Left lobe of liver (tissue), 2 donors: Measurements from ENCODE around the gene MLXIPL. TPM values are rescaled to one million over a fixed set of nuclear protein-coding genes. Genes with fewer than 3 reads are reported as not detected.
A peak's percentile ranks its signal among the peaks of the same experiment; 100 is the strongest.
"Not testable (repeated sequence)": the region's sequence is repeated elsewhere in the genome, so short reads cannot be mapped to it uniquely, and the experiment has no call there.

Experiments
- ATAC-seq: fragments of 200-7000 bp; cut with Tn5 transposase; one replicate; pipeline ENCODE4 v1.9.1; 2020; ENCODE audit warnings: mild to moderate bottlenecking, moderate library complexity
- DNase-seq: peaks from one replicate; pipeline ENCODE4 v3.0.0-alpha.2; 2020; ENCODE audit warnings: low spot score
- total RNA-seq: library from RNA; stranded (reverse); gene quantifications from one replicate; pipeline ENCODE4 v1.2.1, GENCODE V29; 2021
- donor health status: DM: no; HTN: no; CAD: no; lungs with moderate emphysema.
- donor health status: DM: no; HTN: yes; CAD: no.

MLXIPL gene, protein sequence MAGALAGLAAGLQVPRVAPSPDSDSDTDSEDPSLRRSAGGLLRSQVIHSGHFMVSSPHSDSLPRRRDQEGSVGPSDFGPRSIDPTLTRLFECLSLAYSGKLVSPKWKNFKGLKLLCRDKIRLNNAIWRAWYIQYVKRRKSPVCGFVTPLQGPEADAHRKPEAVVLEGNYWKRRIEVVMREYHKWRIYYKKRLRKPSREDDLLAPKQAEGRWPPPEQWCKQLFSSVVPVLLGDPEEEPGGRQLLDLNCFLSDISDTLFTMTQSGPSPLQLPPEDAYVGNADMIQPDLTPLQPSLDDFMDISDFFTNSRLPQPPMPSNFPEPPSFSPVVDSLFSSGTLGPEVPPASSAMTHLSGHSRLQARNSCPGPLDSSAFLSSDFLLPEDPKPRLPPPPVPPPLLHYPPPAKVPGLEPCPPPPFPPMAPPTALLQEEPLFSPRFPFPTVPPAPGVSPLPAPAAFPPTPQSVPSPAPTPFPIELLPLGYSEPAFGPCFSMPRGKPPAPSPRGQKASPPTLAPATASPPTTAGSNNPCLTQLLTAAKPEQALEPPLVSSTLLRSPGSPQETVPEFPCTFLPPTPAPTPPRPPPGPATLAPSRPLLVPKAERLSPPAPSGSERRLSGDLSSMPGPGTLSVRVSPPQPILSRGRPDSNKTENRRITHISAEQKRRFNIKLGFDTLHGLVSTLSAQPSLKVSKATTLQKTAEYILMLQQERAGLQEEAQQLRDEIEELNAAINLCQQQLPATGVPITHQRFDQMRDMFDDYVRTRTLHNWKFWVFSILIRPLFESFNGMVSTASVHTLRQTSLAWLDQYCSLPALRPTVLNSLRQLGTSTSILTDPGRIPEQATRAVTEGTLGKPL
- total RNA-seq: 457 TPM

DNA sequence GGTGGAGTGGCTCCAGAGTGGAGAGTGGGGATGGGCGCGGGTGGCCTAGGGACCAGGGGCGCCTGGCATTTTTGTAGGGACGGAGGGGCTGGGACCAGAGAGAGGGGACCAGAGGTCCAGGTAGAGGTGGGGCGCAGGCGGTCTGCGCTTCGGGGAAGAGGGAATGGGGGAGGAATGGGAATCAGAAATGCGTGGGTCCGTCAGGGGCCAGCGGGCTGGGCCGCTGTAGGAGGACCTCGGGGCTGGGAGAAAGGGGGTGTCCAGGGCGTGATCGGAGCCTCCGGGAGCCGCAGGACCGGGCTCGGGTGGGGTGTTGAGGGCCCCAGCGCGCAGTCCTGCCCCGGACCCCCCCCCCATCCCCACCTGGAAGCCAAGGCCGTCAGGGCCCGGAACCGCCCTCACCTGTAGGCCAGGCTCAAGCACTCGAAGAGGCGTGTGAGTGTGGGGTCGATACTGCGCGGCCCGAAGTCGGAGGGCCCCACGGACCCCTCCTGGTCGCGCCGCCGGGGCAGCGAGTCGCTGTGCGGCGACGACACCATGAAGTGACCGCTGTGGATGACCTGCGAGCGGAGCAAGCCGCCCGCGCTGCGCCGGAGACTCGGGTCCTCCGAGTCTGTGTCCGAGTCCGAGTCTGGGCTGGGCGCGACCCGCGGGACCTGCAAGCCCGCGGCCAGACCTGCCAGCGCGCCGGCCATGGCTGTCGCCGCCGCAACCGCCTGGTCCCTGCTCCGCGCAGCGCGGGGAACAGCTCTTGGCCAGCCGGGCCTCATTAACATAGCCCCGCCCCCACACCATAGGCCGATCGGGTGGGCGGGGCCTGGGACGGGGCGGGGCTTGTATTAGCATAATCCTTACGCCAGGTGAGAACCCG lies at the start of gene MLXIPL:
TSS of gene MLXIPL (minus strand) at position 725 of the 871 bp plus-strand sequence. CDS start at position 695, 30 bp downstream.
- DNase-seq: peak; percentile 95
- ATAC-seq: peak; percentile 80

DNA sequence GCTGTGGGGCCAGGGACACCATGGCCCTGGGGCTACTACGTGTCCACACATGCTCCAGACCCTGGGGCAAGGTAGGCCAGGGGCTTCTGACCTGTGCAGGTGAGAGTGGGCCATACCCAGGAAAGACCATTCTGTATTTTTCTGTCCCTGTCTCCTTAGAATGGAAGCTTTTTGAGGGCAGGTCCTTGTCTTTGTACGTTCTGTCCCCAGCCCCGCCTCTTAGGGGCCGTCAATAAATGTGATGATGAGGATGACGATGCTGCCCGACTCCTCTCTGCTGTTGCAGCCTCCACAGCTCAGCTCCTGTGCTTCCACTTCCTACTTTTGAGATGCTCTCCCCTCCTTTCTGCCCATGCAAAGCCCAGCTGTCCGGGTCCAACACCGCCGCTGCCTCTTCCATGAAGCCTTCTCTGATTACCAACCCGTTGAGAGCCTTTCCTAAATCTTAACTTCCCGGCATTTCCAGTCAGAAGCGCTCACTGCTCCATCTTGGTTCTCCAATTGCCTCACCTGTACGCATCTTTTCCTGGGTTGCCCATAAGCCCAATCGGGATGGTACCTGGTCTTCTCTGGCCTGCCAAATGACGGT lies 47.6 kb upstream of the MLXIPL start:
- no peak for DNase-seq
- ATAC-seq: no peak

DNA sequence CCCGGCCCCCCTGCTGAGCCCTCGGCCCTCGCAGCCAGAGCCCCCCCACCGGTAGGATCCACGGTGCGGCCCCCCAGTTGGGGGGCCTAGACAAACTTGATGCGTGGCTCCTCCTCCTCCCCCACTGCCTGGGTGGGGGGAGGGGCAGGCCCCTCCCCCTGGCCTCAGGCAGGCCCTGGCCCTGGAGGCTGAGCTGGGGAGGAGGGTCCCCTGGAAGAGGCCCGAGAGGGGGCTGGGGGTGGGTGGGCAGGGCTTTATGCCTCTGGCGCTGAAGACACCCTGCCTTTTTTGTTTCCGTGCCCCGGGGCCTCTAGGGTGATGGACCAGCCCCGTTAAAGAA lies 47.0 kb upstream of the MLXIPL start:
- DNase-seq: no peak

GRCh38 chr7:73669858-73670385 lies 45.6 kb upstream of the MLXIPL start:
- ATAC-seq (no peak), DNase-seq (no peak)

More for the DNA sequence above, 47.0 kb upstream of the MLXIPL start:
- no peak for ATAC-seq

- ATAC-seq (no peak), DNase-seq (no peak)
Measured at GRCh38 chr7:73669288-73669701, 45.0 kb upstream of the MLXIPL start.

DNA sequence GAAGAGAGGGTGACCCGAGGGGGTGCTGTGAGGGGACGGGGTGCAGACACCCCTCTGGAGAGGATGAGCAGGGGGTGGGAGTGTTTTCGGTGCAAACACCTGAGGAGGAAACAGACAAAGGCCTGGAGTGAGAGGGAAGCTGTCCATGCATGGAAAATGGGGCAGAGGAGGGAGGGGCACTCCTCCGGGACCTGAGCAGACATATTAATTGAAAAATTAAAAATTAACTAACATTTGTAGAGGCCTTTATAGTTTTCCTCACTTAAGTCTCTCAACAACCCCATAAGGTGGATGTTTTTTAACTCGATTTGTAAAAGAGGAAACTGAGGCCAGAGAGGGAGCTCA lies 44.5 kb upstream of the MLXIPL start:
- DNase-seq: no peak
- ATAC-seq: no peak

- no peak for ATAC-seq
- DNase-seq: no peak
Measured at GRCh38 chr7:73668103-73668885, 44.0 kb upstream of the MLXIPL start.

- peak; percentile 92 for ATAC-seq
Measured at GRCh38 chr7:73667344-73668102, 43.2 kb upstream of the MLXIPL start, which contains the start of gene VPS37D. Gene VPS37D (plus strand): TSS chr7:73667831. CDS start chr7:73667959, 128 bp downstream.

GRCh38 chr7:73663033-73663432 lies 38.7 kb upstream of the MLXIPL start:
- no peak for ATAC-seq

More at GRCh38 chr7:73667344-73668102, 43.2 kb upstream of the MLXIPL start, which contains the start of gene VPS37D:
- peak; percentile 95 for DNase-seq

DNA sequence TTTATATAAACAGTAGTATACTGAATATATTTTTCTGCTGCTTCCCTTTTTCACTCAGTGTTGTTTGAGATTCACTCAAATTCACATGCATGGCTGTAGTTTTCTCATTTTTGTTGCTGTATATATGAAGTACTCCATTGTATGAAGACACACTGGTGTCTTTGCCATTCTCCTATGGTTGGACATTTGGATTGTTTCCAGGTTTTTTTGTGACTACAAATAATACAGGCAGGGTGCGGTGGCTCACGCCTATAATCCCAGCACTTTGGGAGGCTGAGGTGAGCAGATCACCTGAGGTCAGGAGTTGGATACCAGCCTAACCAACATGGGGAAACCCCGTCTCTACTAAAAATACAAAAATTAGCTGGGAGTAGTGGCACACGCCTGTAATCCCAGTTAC lies 36.3 kb upstream of the MLXIPL start:
- not testable (repeated sequence) for DNase-seq, ATAC-seq

More at GRCh38 chr7:73663033-73663432, 38.7 kb upstream of the MLXIPL start:
- no peak for DNase-seq

GRCh38 chr7:73659983-73660382 lies 35.7 kb upstream of the MLXIPL start:
- no peak for DNase-seq
- no peak for ATAC-seq

- not testable (repeated sequence) for ATAC-seq, DNase-seq
Measured at GRCh38 chr7:73655309-73655708, 31.0 kb upstream of the MLXIPL start.

DNA sequence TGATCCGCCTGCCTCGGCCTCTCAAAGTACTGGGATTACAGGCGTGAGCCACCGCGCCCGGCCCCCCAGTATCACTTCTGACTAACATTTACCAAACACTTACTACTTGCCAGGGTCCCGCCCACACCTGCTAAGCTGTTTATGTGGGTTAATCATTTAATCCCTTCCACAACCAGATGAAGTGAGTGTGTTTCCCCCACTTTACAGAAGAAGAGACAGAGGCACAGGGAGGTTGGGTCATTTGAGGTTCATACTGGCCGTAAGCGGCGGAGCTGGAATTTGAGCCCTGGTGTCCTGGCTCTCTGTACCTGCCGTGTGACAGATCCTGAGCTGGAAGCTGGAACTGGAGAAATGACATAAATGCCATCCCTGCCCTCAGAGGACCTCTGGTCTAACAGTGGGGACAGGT lies 28.2 kb upstream of the MLXIPL start:
- peak; percentile 84 for DNase-seq

DNA sequence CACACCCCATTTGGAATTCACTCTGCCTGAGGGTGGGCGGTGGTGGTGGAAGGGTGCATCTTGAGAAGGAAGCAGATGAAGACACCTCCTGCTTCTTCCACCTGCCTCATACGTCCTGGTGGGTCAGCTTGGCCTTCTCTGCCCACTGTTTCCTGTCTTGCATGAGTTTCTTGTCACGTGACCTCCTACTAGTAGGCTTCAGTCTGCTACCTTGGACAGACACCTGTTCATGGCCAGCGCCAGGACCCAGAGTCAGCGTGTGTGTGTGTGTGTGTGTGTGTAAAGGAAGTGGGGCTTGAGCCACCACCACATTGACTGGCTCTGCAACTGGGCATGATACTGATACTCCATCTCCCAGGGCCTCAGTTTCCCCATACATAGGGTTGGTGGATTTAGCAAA lies 26.2 kb upstream of the MLXIPL start:
- no peak for ATAC-seq
- DNase-seq: no peak

More for the DNA sequence above, 28.2 kb upstream of the MLXIPL start:
- ATAC-seq: peak; percentile 67

- no peak for ATAC-seq
- no peak for DNase-seq
Measured at GRCh38 chr7:73649576-73649975, 25.3 kb upstream of the MLXIPL start.

- DNase-seq (no peak), ATAC-seq (no peak)
Measured at GRCh38 chr7:73648593-73649332, 24.4 kb upstream of the MLXIPL start.

DNA sequence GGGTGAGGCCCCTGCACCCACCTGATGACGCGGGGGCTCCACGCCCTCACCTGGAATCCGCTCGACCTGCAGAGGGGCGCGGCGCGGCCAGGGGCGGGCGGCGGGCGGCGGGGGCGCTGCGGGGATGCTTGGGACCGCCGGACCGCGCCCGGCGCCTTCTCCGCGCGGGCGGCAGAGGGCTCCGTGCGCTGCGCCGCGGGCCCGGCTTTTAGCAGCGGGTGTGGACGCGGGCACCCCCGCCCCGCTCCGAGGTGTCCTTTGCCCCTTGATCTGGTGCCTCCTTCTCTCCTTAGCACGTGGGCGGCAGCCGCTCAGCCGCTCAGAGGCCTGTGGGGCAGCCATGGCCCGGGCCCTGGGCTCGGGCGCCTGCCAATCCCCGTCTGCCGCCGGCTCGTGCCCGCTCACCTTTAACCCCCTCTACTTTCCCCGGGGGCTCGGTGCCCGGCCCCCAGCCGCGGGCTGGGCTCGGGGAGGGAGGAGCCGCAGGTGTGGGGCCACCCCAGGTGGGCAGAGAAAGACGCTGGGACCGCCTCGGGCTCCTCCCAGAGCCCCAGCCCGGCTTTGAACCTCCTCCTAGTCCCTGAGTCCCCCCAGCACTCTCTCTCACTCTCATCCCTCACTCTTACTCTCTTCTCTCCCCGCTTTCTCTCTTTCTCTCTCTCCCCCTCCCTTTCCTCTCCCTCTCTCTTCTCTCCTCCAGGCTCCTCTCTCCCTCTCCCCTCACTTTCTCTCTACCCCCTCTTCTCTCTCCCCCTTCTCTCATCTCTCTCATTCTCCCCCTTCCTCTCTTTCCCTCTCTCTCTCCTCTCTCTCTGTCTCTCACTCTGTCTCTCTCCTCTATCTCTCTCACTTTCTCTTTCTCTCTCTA lies 23.6 kb upstream of the MLXIPL start:
- peak; percentile 96 for DNase-seq

More for the DNA sequence above, 23.6 kb upstream of the MLXIPL start:
- ATAC-seq: peak; percentile 83
